Adrenal gland (tissue), 5 donors: ENCODE data around the gene DENND11.

Experiments used
- POLR2A ChIP-seq, 2 donors: fragments of 450-650 bp; IDR thresholded peaks; one replicate each; pipeline ENCODE4 v1.6.1; 2017; ENCODE audit warnings: antibody characterized with exemption in 2 of 2, mild to moderate bottlenecking in 2 of 2, moderate library complexity in 1 of 2
- TF ChIP-seq, protein P1 (sequence below), 6 experiments: fragments of 450-650 bp in 4 of 6; fragments of 200-600 bp in 2 of 6; sonication (generic) in 1 of 6; IDR thresholded peaks; 1 replicate in 5 of 6; 2 replicates in 1 of 6; pipeline versions ENCODE4 v1.5.1 to v1.8.0; 2016 to 2021; ENCODE audit warnings: antibody characterized with exemption in 6 of 6, mild to moderate bottlenecking in 2 of 6, moderate library complexity in 1 of 6
- donor health status: DM: no; HTN: no; CAD: no.

- TF ChIP-seq, protein P1, sequence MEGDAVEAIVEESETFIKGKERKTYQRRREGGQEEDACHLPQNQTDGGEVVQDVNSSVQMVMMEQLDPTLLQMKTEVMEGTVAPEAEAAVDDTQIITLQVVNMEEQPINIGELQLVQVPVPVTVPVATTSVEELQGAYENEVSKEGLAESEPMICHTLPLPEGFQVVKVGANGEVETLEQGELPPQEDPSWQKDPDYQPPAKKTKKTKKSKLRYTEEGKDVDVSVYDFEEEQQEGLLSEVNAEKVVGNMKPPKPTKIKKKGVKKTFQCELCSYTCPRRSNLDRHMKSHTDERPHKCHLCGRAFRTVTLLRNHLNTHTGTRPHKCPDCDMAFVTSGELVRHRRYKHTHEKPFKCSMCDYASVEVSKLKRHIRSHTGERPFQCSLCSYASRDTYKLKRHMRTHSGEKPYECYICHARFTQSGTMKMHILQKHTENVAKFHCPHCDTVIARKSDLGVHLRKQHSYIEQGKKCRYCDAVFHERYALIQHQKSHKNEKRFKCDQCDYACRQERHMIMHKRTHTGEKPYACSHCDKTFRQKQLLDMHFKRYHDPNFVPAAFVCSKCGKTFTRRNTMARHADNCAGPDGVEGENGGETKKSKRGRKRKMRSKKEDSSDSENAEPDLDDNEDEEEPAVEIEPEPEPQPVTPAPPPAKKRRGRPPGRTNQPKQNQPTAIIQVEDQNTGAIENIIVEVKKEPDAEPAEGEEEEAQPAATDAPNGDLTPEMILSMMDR (IDR thresholded peaks at IDR 0.05), result no peak
- TF ChIP-seq POLR2A (IDR thresholded peaks at IDR 0.05), result no peak
Measured at GRCh38 chr7:141665208-141666035, 36.5 kb downstream of the DENND11 start.
